Gastroesophageal sphincter (tissue), 3 donors: ENCODE measurements around the gene MIGA1.

Source experiments
- CTCF ChIP-seq, 4 experiments: fragments of 200-600 bp in 2 of 4; fragments of 450-650 bp in 2 of 4; sonication (generic) in 1 of 4; IDR thresholded peaks; one replicate each; pipeline ENCODE4 v1.5.1; 2017 to 2019; ENCODE audit warnings: antibody characterized with exemption in 4 of 4, mild to moderate bottlenecking in 2 of 4, moderate library complexity in 2 of 4
- POLR2A ChIP-seq, 2 donors: fragments of 450-650 bp; IDR thresholded peaks; one replicate each; pipeline ENCODE4 v1.6.1; 2017; ENCODE audit warnings: antibody characterized with exemption in 2 of 2, mild to moderate bottlenecking in 2 of 2, moderate library complexity in 1 of 2

- no peak for TF ChIP-seq CTCF (IDR thresholded peaks at IDR 0.05)
- no peak for TF ChIP-seq POLR2A (IDR thresholded peaks at IDR 0.05)
Observed at GRCh38 chr1:77744576-77744975, 34.9 kb upstream of the MIGA1 start.
